NCI-H1105 (cell line): Measurements from ENCODE around the gene FAM50A.
A peak's percentile ranks its signal among the peaks of the same experiment; 100 is the strongest.

Experiments
- DNase-seq: peaks from one replicate; lab custom pipeline; 2025; lab: John Stamatoyannopoulos, UW

Gene FAM50A

DNA sequence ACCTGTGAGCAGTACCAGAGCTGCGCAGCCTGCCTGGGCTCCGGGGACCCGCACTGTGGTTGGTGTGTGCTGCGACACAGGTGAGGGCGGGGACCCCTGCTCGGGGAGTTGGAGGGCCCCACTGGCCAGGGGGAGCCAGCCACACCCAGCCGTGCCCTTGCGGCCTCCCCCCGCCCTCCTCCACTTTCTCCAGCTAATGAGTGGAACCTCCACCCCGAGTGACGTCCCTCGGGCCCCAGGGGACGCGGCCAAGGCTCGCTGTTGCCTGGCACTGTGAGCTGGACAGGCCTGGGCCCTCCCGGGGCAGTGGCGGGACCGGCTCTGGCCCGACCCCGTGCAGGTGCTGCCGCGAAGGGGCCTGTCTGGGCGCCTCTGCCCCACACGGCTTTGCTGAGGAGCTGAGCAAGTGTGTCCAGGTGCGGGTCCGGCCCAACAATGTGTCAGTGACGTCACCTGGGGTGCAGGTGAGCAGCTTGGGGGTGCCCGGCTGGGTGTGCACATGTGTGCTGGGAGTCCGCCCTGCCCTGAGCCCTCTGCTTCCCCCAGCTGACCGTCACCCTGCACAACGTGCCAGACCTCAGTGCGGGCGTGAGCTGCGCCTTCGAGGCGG is 19.8 kb downstream of the FAM50A start:
- DNase-seq: no peak

DNA sequence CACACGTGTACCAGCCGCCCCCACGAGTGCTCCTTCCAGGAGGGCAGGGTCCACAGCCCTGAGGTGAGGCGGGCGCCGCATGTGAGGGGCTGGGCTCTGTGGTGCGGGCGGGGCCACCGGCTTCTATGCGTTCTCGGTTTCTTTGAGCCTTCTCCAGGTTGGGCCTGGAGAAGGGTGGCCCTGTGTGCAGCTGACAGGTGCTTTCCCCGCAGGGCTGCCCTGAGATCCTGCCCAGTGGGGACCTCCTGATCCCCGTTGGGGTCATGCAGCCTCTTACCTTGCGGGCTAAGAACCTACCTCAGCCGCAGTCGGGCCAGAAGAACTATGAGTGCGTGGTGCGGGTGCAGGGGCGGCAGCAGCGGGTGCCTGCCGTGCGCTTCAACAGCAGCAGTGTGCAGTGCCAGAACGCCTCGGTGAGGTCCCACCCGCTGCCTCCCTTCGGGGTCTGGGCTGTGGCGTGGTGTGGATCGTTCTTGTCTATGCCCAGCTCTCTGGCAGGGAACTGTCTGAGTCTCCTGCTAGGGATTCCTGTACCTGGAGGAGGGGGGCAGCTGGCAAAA is 20.9 kb downstream of the FAM50A start:
- no peak for DNase-seq

DNA sequence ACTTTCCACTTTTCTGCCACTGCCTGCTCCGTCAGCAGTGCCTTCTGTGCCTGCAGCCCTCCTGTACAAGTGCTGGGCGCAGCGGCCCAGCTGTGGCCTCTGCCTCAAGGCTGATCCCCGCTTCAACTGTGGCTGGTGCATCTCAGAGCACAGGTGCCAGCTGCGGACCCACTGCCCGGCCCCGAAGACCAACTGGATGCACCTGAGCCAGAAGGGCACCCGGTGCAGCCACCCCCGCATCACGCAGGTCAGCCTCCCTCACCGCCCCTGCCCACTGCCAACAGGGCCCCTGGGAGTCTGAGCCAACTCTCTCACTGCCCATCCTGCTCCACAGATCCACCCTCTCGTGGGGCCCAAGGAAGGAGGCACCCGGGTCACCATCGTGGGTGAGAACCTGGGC is 21.7 kb downstream of the FAM50A start:
- DNase-seq: no peak

DNA sequence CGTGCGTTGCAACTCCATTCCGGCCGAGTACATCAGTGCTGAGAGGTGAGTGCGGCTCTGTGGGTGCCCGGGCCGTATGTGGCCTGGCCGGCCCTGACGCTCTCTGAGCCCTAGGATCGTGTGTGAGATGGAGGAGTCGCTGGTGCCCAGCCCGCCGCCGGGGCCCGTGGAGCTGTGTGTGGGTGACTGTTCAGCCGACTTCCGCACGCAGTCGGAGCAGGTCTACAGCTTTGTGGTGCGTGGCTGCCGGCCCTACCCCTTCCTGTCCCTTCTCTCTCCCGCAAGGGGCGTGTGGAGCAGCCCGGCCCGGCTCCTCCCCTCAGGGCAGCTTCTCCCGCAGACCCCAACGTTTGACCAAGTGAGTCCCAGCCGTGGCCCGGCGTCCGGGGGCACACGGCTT is 22.1 kb downstream of the FAM50A start:
- DNase-seq: no peak

DNA sequence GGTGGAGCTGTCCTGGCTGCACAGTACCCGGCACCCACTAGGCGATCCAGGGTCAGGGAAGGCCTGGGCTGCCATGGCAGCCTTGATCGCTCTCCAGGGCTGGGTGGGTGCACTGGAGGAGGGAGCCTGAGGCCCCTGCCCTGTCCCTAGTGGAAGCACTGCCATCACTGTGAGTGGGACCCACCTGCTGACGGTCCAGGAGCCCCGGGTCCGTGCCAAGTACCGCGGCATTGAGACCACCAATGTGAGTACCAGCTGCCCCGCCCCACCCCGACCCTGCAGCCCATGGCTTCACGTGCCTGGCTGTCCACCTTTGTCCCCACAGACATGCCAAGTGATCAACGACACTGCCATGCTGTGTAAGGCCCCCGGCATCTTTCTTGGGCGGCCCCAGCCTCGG is 23.0 kb downstream of the FAM50A start:
- no peak for DNase-seq

DNA sequence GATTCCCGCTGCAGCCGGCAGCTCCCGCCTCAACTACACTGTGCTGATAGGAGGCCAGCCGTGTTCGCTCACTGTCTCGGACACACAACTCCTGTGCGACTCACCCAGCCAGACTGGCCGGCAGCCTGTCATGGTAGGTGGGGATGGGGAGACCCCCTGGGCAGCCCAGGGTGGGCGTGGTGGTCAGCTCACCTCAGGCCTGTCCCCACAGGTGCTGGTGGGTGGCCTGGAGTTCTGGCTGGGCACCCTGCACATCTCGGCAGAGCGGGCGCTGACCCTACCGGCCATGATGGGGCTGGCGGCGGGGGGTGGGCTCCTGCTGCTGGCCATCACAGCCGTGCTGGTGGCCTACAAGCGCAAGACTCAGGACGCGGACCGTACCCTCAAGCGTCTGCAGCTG is 23.6 kb downstream of the FAM50A start:
- DNase-seq: no peak

DNA sequence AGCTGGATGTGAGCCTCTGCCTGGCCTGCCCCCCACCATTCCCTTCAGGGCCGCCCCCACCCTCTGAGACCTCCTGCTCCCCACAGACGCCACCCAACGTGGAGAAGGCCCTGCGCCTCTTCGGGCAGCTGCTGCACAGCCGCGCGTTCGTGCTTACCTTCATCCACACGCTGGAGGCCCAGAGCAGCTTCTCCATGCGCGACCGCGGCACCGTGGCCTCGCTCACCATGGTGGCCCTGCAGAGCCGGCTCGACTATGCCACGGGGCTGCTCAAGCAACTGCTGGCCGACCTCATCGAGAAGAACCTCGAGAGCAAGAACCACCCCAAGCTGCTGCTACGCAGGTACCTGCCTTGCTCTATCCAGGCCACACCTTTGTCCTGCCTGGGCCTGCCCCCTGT is 24.3 kb downstream of the FAM50A start:
- no peak for DNase-seq

DNA sequence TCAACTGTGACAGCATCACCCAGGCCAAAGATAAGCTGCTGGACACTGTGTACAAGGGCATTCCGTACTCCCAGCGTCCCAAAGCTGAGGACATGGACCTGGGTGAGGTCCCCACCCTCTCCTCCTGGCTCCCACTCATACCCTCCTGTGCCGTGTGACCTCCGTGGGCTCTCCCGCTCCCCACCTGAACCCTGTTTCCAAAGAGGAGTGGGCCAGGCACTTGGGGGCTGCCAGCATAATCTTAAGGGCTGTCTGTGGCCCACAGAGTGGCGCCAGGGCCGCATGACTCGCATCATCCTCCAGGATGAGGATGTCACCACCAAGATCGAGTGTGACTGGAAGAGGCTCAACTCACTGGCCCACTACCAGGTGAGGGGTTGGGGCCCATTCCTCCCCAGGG is 25.2 kb downstream of the FAM50A start:
- DNase-seq: no peak

DNA sequence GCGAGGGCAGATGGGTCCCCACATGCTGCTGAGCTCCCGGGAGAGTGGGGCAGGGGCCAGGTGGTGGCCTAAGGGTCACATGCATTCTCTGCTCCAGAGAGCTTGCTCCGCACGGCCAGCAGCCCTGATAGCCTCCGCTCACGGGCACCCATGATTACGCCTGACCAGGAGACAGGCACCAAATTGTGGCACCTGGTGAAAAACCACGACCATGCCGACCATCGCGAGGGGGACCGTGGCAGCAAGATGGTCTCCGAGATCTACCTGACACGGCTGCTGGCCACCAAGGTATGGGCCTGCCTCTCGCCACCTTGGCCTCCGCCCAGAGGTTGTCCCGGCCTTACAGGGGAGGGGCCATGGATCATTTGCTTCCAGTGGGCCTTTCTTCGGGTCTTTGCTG is 25.9 kb downstream of the FAM50A start:
- no peak for DNase-seq

DNA sequence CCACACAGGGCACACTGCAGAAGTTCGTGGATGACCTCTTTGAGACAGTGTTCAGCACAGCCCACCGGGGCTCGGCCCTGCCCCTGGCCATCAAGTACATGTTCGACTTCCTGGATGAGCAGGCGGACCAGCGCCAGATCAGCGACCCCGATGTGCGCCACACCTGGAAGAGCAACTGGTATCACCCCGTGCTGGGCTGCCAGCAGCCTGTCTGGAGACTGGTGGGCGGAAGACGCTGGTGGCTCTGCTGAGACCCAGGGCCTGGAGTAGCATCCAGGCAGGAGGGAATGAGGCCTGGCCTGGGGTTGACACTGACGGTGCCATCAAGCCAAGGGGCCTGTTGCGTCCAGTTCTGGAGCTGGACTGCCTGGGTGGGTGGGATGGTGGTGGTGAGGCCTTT is 26.5 kb downstream of the FAM50A start:
- DNase-seq: no peak

DNA sequence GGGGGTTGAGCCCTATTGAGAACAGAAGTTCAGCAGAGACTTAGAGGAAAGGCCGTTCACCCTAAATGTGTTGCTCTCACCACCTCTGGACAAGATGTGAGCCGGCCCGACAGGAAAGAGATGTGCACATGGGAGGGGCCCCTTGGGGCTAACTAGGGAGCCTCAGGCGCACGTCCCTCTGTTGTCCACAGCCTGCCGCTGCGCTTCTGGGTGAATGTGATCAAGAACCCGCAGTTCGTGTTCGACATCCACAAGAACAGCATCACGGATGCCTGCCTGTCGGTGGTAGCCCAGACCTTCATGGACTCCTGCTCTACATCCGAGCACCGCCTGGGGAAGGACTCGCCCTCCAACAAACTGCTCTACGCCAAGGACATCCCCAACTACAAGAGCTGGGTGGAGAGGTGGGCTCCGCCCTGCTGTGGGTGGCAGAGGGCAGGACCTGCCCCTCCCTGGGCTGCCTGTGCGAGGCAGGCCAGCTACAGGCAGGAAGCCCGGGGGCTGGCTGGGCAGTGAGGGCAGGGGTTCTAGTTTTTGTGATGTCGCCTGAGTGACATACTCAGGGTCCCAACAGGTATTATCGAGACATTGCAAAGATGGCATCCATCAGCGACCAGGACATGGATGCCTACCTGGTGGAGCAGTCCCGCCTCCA is 27.1 kb downstream of the FAM50A start:
- no peak for DNase-seq

DNA sequence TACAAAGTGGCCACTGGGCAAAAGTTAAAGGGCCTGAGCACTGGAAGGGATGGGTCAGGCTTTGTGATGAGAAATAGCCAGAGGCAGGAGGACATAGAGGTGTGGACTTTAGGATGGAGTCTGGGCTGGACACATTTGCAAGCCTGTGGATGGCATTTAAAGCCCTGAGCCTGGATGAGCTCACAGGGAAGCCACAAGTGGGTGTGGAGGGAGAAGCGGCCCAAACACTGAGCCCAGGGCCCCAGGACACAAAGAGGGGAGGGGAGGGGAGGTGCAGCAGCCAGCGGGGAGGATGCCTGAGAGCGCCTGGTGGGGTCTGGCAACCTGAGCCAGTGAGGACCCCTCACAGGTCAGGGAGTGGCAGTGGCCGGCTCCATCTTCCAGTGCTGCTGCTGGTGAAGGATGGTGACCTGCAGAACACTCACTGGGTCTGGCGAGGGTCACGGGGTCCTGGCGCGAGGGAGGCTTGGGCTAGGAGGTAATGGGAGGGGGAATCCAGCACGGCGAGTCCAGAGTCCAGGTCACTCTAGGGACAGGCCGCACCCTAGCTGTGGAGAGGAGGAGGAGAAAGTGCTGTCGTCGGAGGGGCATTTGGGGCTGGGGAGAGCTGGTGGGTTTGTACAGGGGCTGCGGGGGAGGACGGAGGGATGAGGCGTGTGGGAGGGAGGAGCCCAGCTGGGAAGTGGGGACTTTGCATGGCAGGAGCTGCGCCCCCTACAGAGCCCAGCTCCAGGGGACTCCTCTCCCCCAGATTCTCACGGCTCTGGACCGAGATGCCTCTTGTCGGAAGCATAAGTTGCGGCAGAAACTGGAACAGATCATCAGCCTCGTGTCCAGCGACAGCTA is 28.1 kb downstream of the FAM50A start:
- DNase-seq: no peak

DNA sequence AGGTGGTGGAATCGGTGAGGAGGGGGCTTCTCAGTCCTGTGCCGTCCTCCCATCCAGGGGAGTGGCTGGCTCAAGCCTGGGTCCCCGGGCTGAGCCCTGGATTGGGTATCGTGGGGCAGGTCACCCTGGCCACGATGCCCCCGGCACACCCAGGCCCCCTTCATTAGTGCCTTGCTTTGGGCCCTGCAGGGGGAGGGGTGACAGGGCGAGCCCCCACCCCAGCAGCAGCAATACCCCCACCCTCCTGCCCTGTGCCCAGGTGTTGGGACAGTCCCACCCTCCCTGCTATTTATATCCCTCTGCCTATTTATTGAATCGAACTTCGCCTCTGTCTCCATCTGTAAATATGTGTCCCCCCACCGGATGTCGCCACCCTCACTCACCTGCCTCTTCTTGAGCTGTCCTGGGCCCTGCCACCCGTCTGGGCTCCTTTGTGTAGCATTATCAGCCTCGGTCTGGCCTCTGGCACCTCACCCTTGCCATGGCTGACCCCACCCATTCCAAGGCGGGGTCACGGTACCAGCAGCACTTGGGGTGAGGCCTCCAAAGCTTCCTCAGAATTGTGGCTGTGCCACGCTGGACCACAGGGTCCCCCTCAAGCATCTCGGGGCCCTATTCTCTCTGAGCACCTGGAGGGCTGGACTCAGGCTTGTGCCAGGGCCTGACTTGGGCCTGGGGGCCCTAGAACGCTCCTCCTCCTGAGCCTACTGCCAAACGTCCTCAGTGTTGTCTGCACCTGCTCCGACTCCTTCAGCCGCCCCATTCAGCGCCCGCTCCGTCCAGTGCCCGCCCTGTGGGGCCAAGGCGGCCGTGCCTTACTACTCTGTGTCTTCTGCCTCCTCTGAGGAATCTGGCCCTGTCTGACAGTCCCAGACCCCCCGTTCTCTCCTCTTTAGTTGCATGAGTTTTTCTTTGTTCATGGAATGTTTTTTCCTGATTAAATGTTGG is 29.0 kb downstream of the FAM50A start:
- DNase-seq: no peak

DNA sequence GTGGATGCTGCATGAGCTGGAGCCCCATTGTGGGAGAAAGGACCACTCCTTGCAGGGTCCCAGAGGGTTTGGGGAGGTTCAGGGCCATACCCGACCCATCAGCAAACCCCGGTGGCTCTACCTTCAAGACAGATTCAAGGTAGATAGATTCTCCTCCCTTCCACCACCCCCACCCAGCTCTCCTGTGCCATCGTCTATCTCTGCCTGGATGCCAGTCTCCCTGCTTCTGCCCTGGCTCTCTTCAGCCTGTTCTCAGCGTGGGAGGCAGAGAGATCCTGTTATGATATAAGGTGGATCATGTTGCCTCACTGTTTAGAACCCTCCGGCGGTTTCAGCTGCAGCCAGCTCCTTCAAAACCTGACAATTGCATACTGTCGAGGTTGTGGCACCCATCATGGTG is 29.7 kb downstream of the FAM50A start:
- no peak for DNase-seq

DNA sequence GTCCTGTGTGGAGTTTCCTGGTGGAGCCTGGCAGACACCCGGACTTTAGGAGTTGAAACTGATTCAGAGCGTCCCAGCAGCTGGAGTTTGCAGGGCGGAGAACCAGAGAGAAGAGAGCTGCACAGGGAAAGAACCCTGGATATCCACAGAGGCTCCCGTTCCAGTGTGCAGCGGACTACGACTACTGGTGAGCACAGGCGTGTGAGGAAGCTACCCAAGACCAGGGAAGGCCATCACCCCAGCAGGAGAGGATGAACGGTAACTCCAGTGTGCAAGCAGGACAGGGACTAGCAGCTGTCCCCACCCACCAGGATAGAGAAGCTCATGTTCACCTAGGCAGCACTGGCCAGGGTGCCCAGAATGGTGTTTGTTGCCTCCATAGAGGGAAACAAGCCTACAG is 32.9 kb downstream of the FAM50A start:
- no peak for DNase-seq

DNA sequence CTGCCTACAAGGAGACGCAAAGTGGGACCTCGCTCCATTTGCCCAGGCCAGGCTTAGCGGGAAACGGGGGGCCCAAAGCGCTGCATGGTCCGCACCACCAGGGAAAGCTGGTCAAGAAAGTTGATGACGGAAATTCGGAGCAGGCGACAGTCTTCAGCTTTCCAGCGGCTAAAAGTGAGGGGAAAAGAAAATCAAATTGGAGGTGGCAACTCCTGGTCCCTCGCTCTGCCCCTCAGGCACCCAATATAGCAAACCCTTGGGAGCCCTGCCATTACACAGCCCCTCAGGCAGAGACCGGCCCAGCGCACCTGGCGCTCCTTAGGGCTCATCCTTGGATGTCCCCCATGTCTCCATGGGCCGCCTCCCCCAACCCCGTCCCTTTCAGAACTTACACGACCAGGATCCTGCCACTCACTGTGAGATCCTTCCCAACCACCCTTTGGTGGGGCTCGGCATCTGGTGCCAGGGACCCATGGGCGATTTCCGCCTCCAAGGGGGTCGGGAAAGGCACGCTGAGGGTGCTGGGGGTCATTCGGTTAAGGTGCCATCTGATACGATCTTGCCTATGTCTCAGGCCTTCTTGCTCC is 34.0 kb downstream of the FAM50A start:
- no peak for DNase-seq

DNA sequence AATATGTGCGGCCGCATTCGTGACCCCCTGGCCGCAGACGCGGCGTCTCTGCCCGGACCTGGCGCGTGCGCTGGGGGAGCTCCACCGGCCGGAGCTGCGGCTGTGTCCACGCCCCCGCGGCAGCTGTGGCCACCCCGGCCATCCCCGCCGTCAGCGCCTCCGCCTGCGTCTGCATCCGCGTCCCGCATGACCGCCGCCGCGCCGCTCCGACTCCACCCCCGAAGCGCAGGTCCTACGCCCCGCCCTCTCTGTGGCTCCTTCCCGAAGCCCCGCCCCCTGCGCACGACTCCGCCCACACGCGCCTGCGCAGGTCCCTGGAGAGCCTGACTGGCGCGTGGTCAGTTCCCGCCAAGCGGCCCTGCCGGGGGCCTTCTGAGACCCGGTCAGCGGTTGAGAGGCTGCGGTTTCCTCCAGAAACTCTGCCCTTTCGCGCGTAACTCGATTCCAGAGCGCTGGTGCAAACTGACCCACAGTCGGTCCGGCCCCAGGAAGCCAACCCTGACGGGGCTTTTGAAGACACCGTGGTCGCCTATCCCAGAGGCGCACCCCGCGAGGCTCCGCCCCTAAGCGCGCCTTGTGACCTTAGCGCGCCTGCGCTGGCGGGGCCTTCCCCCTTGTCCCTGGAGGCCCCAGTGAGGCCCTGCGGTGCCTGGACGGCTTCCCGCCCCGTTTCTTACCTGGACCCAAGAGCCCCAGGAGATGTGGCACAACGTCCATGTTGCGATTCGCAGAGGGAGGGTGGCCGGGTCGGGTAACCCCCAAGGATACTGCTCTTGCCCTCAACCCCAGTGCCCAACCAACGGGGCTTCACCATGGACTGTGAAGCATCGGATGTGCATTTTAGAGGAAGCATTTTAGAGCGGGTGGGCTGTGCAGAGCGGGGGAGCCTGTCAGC is 35.0 kb downstream of the FAM50A start, which contains the start of gene LAGE3:
LAGE3 (minus strand) TSS at position 554 of the 895 bp plus-strand sequence; CDS start at position 188, 366 bp downstream.
- peak; percentile 88 for DNase-seq

DNA sequence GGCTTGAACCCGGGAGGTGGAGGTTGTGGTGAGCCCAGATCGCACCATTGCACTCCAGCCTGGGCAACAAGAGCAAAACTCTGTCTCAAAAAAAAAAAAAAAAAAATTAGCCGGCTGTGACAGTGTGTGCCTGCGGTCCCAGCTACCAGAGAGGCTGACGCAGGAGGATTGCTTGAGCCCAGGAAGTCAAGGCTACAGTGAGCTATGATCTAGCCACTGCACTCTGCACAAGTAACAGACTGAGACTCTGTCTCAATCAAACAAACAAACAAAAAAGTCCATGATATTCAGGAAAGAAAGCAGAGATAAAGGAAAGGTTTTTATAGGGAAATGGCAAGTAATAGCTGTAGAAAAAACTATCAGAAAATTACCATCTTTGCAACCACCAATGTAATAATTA is 37.3 kb downstream of the FAM50A start:
- DNase-seq: no peak

DNA sequence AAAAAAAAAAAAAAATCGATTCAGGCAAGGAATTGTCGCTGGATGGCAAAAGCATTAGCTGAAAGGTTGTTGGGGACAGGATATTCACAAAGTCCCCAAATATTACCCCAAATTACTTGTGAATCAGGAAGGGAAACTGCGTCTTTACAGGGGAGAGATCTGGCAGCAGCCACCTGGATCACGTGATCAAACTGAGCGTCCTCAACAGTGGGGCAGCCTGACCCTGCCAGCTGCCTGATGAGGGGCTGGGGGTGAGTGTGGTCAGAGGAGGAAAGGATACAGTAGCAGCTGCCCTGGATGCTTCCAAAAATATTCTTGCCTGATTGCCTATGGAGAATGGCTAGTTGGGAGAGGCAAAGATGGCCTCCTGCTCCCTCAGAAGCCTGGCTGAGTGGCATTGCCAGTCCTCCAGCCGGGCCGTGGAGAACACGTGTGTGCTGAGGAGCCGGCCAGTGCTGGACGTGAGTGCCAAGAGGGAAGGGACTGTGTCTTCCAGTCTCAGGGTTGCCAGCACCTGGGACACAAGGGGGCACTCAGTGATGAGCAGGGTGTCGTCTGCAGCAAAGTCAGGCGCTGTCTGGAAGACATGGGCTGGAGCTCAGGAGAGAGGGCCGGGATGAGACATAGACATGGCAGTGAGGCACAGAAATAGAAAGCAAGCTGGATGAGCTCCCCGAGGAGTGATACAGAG is 38.1 kb downstream of the FAM50A start:
- no peak for DNase-seq

DNA sequence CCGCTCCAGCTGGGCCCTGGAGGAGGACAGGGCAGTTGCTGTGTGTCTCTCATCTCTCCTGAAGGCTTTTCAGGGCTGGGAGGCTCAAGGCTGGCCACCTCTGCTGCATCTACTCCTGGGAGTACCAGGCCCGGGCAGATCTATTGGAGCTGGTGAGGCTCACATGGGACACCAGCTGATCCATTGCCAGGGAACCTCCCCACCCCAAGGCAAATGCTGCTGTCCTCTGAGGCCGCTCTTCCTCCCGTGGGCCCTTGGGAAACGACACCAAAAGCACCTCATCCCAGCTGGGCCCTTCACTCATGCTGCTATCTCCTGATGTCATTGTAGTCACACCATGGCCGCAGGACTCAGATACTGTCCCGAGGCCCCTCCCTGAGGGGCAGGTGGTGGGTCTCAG is 38.8 kb downstream of the FAM50A start:
- DNase-seq: no peak
